Breast epithelium (tissue), 4 donors: ENCODE results near the gene MYG1. TPM values are rescaled to one million over a fixed set of nuclear protein-coding genes. Genes with fewer than 3 reads are reported as not detected.

ENCODE experiments used
- DNase-seq, 2 donors: peaks; one replicate each; pipeline ENCODE4 v3.0.0-alpha.2; 2019; ENCODE audit warnings: low spot score in 2 of 2
- H3K27ac ChIP-seq, 2 donors: fragments of 200-600 bp; sonication (generic) in 1 of 2; one replicate each; pipeline ENCODE4 v1.5.1; 2016 to 2019; ENCODE audit warnings: mild to moderate bottlenecking in 1 of 2
- H3K27me3 ChIP-seq, 2 donors: fragments of 200-600 bp; sonication (generic) in 1 of 2; one replicate each; pipeline versions ENCODE4 v1.5.1 to v1.6.0; 2017 to 2019; ENCODE audit warnings: control low read depth in 1 of 2, mild to moderate bottlenecking in 1 of 2
- H3K36me3 ChIP-seq: fragments of 200-600 bp; one replicate; pipeline ENCODE4 v1.5.1; 2019
- H3K4me1 ChIP-seq, 2 donors: fragments of 200-600 bp; sonication (generic); one replicate each; pipeline ENCODE4 v1.5.1; 2016 to 2019; ENCODE audit warnings: control low read depth in 1 of 2
- H3K4me3 ChIP-seq, 3 donors: fragments of 200-600 bp; sonication (generic); 1 replicate in 2 of 3; 2 replicates in 1 of 3; pipeline ENCODE4 v1.5.1; 2016 to 2019; ENCODE audit warnings: mild to moderate bottlenecking in 3 of 3, moderate library complexity in 2 of 3
- H3K9me3 ChIP-seq, 2 donors: fragments of 200-600 bp; sonication (generic) in 1 of 2; one replicate each; pipeline ENCODE4 v1.5.1; 2016 to 2019; ENCODE audit warnings: control low read depth in 1 of 2
- POLR2A ChIP-seq: fragments of 450-650 bp; IDR thresholded peaks from one replicate; pipeline ENCODE4 v1.6.1; 2016; ENCODE audit warnings: antibody characterized with exemption, mild to moderate bottlenecking, moderate library complexity
- POLR2AphosphoS5 ChIP-seq, 3 donors: sonication (generic); formaldehyde crosslinking; IDR thresholded peaks; one replicate each; pipeline ENCODE4 v1.6.1; 2017; ENCODE audit warnings: antibody characterized with exemption in 3 of 3
- intact Hi-C: fragments of 100-400 bp; cut with DNase I; formaldehyde crosslinking; loops from one replicate; pipeline ENCODE4 v1.15.1; 2023; ENCODE audit warnings: low total_unique reads
- total RNA-seq, 3 donors: library from RNA; depleted of rRNA; stranded (reverse); fragments of >200 nt; gene quantifications; one replicate each; pipeline ENCODE4 v1.1.0, GENCODE V29; 2016
- TF ChIP-seq, protein P1 (sequence below), 3 donors: fragments of 450-650 bp; IDR thresholded peaks; one replicate each; pipeline ENCODE4 v1.5.1; 2016 to 2017; ENCODE audit warnings: antibody characterized with exemption in 3 of 3, mild to moderate bottlenecking in 3 of 3, moderate library complexity in 3 of 3

MYG1 gene
- total RNA-seq, 3 donors from 2014 or later, result 35.7 to 63.8 (median 39.1) TPM

DNA sequence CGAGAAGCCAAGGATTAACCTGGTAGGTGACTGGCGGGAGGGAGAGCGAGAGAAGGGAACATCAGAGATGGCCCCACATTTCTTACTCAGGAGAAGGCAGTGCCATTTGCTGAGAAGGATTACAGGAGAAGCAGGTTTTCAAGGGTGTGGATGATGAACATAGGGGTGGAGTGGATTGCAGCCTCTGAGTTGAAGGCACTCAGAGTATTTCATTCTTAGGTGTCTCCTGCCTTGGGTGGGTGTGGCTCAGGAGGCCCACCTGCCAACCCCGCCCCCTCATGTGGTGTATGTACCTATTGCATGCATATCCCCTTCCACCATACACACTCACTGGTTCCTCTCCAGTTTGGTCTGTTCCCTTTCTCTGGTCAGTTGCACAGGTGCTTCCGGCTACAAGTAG is 25.1 kb upstream of the MYG1 start:
- Histone ChIP-seq H3K27me3 (no peaks in the 10 kb centered on the region), H3K4me1 (no peaks in the 10 kb centered on the region), H3K36me3 (no peaks in the 10 kb centered on the region), H3K27ac (no peak overlapping the region), H3K4me3 (no peak overlapping the region), H3K9me3 (no peaks in the 10 kb centered on the region)
- TF ChIP-seq POLR2AphosphoS5 (IDR thresholded peaks at IDR 0.05) (no peak), POLR2A (no peak)
- TF ChIP-seq, protein P1, sequence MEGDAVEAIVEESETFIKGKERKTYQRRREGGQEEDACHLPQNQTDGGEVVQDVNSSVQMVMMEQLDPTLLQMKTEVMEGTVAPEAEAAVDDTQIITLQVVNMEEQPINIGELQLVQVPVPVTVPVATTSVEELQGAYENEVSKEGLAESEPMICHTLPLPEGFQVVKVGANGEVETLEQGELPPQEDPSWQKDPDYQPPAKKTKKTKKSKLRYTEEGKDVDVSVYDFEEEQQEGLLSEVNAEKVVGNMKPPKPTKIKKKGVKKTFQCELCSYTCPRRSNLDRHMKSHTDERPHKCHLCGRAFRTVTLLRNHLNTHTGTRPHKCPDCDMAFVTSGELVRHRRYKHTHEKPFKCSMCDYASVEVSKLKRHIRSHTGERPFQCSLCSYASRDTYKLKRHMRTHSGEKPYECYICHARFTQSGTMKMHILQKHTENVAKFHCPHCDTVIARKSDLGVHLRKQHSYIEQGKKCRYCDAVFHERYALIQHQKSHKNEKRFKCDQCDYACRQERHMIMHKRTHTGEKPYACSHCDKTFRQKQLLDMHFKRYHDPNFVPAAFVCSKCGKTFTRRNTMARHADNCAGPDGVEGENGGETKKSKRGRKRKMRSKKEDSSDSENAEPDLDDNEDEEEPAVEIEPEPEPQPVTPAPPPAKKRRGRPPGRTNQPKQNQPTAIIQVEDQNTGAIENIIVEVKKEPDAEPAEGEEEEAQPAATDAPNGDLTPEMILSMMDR (IDR thresholded peaks at IDR 0.05), result no peak
- no peak for DNase-seq
- intact Hi-C loops, result no loop called here

GRCh38 chr12:53276511-53276910 is 23.0 kb upstream of the MYG1 start:
- DNase-seq, result no peak
- H3K27me3 ChIP-seq, result no peaks in the 10 kb centered on the region
- H3K27ac ChIP-seq, result no peak overlapping the region
- intact Hi-C loops, result no loop called here
- H3K36me3 ChIP-seq, result no peaks in the 10 kb centered on the region
- no peak overlapping the region for H3K4me3 ChIP-seq
- TF ChIP-seq, protein P1 (IDR thresholded peaks at IDR 0.05), result no peak
- no peak for TF ChIP-seq POLR2A
- no peak for TF ChIP-seq POLR2AphosphoS5 (IDR thresholded peaks at IDR 0.05)
- H3K4me1 ChIP-seq, result no peaks in the 10 kb centered on the region
- no peaks in the 10 kb centered on the region for H3K9me3 ChIP-seq

DNA sequence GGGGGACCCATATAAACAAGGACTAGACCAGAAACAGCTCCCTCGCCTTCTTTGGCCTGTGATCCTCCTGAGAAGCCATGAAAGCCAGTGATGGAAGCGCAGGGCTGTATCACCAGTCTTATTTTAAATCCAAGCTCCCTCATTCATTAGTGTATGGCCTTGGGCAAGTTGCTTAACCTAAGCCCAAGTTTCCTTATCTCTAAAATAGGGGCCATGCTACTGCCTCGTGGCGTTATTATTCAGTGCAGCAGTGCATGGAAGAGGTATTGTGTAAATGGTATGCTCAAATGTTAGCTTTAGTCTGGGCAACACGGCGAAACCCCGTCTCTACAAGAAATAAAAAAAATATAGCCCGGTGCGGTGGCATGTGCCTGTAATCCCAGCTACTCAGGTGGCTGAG is 21.5 kb upstream of the MYG1 start:
- no peak for TF ChIP-seq POLR2AphosphoS5 (IDR thresholded peaks at IDR 0.05)
- TF ChIP-seq, protein P1 (IDR thresholded peaks at IDR 0.05), result no peak
- no peak for TF ChIP-seq POLR2A
- intact Hi-C loops, result no loop called here
- H3K27ac ChIP-seq, result no peak overlapping the region

DNA sequence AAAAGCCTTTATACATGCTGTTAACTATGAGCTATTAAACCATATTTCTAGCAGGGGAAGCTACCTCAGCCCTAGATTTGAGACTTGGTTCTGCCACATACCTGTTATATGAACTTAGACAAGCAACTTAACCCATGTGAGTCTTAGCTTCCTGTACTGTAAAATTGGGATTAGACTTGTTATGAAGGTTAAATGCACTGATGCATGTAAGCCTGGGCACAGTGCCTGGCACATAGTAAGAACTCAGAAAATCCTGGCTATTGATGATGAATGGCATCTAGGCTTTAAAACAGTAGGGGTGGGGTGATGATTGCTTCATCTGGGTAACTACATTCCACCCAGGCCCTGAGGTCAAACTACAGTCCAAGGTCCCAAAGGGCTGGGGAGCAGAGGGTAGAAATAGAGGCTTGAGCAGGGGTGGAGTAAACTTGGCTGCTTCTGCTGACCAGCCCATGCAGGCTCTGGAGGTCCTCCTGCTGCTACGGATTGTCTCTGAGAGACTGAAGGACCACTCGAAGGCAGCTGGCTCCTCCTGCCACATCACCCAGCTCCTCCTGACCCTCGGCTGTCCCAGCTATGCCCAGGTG is 20.1 kb upstream of the MYG1 start:
- Histone ChIP-seq H3K36me3 (no peaks in the 10 kb centered on the region), H3K4me3 (no peak overlapping the region), H3K9me3 (no peaks in the 10 kb centered on the region), H3K4me1 (no peaks in the 10 kb centered on the region), H3K27ac (no peak overlapping the region), H3K27me3 (no peaks in the 10 kb centered on the region)
- intact Hi-C loops, result no loop called here
- no peak for DNase-seq
- TF ChIP-seq, protein P1 (IDR thresholded peaks at IDR 0.05), result no peak
- TF ChIP-seq POLR2AphosphoS5 (IDR thresholded peaks at IDR 0.05) (no peak), POLR2A (no peak)

More for the DNA sequence above, 21.5 kb upstream of the MYG1 start:
- Histone ChIP-seq H3K9me3 (no peaks in the 10 kb centered on the region), H3K36me3 (no peaks in the 10 kb centered on the region), H3K4me3 (no peak overlapping the region), H3K4me1 (no peaks in the 10 kb centered on the region), H3K27me3 (no peaks in the 10 kb centered on the region)
- DNase-seq, result no peak

- no peaks in the 10 kb centered on the region for H3K4me1 ChIP-seq
- no peaks in the 10 kb centered on the region for H3K27me3 ChIP-seq
- no peak for DNase-seq
- TF ChIP-seq, protein P1 (IDR thresholded peaks at IDR 0.05), result no peak
- TF ChIP-seq POLR2AphosphoS5 (IDR thresholded peaks at IDR 0.05) (no peak), POLR2A (no peak)
- H3K9me3 ChIP-seq, result no peaks in the 10 kb centered on the region
- intact Hi-C loops, result no loop called here
- H3K36me3 ChIP-seq, result no peaks in the 10 kb centered on the region
- no peak overlapping the region for H3K4me3 ChIP-seq
- H3K27ac ChIP-seq, result no peak overlapping the region
Measured at GRCh38 chr12:53279888-53280498, 19.5 kb upstream of the MYG1 start.
